ENCODE measurements around the gene TERT.

DNA sequence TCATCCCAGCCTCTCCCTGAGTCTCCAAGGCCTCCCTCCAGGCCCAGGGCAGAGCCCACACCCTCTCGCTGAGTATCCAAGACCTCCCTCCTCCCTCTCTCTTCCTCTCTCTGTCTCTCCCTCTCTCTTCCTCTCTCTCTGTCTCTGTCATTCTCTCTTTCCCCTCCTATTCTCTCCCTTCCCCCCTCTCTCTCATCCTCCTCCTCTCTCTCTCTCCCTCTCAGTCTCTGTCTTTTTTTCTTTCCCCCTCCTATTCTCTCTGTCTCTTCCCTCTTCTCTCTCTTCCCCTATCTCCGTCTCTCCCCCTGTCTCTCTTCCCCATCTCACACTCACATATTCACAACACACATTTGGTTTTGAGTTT is 85.4 kb downstream of the TERT start:
- TF ChIP-seq POLR2A (IDR thresholded peaks at IDR 0.05), result no peak
- TF ChIP-seq, protein P1, sequence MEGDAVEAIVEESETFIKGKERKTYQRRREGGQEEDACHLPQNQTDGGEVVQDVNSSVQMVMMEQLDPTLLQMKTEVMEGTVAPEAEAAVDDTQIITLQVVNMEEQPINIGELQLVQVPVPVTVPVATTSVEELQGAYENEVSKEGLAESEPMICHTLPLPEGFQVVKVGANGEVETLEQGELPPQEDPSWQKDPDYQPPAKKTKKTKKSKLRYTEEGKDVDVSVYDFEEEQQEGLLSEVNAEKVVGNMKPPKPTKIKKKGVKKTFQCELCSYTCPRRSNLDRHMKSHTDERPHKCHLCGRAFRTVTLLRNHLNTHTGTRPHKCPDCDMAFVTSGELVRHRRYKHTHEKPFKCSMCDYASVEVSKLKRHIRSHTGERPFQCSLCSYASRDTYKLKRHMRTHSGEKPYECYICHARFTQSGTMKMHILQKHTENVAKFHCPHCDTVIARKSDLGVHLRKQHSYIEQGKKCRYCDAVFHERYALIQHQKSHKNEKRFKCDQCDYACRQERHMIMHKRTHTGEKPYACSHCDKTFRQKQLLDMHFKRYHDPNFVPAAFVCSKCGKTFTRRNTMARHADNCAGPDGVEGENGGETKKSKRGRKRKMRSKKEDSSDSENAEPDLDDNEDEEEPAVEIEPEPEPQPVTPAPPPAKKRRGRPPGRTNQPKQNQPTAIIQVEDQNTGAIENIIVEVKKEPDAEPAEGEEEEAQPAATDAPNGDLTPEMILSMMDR (IDR thresholded peaks at IDR 0.05), result no peak
